Cardiac fibroblast (primary cell): Measurements from ENCODE around the gene MXD3.

Source experiments
- DNase-seq, 2 donors: peaks; one replicate each; pipeline versions ENCODE4 v3.0.0 to v3.0.0-alpha.2; 2010; ENCODE audit warnings: low read depth in 2 of 2
- H3K4me3 ChIP-seq, 2 donors: replicated peaks in 1 of 2; 1 replicate in 1 of 2; 2 replicates in 1 of 2; pipeline ENCODE4 v1.5.1; 2011; ENCODE audit warnings: low read depth in 2 of 2, low read length in 2 of 2, mild to moderate bottlenecking in 2 of 2, moderate library complexity in 1 of 2
- CTCF ChIP-seq: IDR thresholded peaks from one replicate; pipeline ENCODE4 v1.5.1; 2011; ENCODE audit warnings: low read depth, mild to moderate bottlenecking, low read length, inconsistent platforms

MXD3 gene

GRCh38 chr5:177299697-177300096 lies 12.0 kb downstream of the MXD3 start:
- H3K4me3 ChIP-seq: no peak overlapping the region
- no peak for DNase-seq

GRCh38 chr5:177297922-177298321 lies 13.8 kb downstream of the MXD3 start:
- DNase-seq: no peak
- no peak overlapping the region for H3K4me3 ChIP-seq
- no peak for TF ChIP-seq CTCF

More at GRCh38 chr5:177299697-177300096, 12.0 kb downstream of the MXD3 start:
- no peak for TF ChIP-seq CTCF

DNA sequence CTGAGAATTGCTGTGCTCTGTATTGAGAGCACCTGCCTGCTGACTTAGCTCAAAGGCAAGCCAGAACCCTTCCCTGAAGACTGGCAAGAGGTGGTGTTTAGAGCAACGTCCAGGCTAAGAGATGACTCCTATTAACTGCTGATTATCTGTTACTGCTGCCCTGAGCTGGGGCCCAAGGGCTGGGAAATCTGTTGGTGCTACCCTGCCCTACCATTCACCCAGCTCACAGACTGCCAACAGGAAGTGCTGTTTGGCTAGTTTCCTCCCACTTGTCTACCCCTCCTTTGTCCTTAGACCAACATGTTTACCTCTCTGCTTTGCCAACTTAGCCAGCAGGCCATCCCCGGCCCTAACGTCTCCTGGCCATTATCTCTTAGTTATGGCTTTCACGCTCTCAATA lies 15.1 kb downstream of the MXD3 start:
- H3K4me3 ChIP-seq: no peak overlapping the region
- no peak for DNase-seq
- no peak for TF ChIP-seq CTCF

DNA sequence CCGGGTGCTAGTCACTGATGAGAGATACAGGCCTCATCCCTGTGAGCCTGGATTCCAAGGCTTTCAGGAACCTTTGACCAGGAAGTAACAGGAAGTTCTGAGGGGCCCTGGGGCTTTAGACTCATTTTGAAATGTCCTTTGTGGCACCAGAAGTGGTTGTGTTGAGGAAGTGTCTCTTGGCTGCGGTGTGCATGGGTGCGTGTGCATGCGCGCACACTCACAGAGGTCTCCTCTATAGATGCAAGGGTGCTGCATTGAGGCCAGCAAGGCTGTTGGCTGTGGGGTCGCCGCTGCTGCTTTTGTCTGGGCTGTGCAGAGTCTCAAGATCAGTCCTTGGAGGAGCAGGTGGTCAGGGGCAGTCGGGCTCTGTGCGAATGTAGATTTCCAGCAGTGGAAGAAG lies 15.8 kb downstream of the MXD3 start:
- no peak for DNase-seq
- H3K4me3 ChIP-seq: no peak overlapping the region
- no peak for TF ChIP-seq CTCF

GRCh38 chr5:177294632-177295031 lies 17.1 kb downstream of the MXD3 start:
- no peak overlapping the region for H3K4me3 ChIP-seq
- no peak for DNase-seq
- no peak for TF ChIP-seq CTCF

- no peak for TF ChIP-seq CTCF
- DNase-seq: no peak
Observed at GRCh38 chr5:177293819-177294581, 17.7 kb downstream of the MXD3 start.

GRCh38 chr5:177291735-177292134 lies 20.0 kb downstream of the MXD3 start:
- DNase-seq: no peak
- TF ChIP-seq CTCF: no peak
- no peak overlapping the region for H3K4me3 ChIP-seq

More at GRCh38 chr5:177293819-177294581, 17.7 kb downstream of the MXD3 start:
- H3K4me3 ChIP-seq: no peak overlapping the region
